GM12891 (cell line): ENCODE results near the gene GAS7.

ENCODE experiments used
- POLR2A ChIP-seq: IDR thresholded peaks from 2 replicates; pipeline ENCODE4 v1.6.1; 2011; ENCODE audit warnings: low read depth, low read length, control low read depth
- POLR2AphosphoS5 ChIP-seq: IDR thresholded peaks from 2 replicates; pipeline ENCODE4 v1.6.1; 2011; ENCODE audit warnings: low read depth, low read length, control low read depth

DNA sequence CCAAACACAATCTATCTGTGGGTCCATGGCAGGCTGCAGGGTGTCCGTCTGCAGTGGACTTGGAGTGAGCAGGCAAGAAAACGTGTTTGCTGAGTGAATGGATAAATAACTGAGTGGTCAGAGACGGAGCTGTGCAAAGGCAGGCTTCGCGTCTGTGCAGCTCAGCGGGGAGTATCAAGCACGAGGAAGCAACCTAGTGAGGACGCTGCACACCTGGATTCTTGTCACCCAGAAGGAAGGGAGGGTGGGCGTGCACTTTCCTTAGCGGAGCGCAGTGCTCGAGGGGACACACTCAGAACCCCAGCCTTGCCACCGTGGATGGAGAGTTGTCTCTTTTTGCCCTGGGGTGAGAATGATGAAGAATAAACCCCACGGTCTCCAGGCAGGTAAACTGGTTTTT, 291.8 kb downstream of the GAS7 start:
- no peak for TF ChIP-seq POLR2AphosphoS5
- no peak for TF ChIP-seq POLR2A
